ENCODE measurements around the gene CHMP5. TPM values are rescaled to one million over a fixed set of nuclear protein-coding genes. Genes with fewer than 3 reads are reported as not detected.

CHMP5 gene
- total and polyA plus RNA-seq, 10 of the 15 experiments (the other 5 are each of a cell fraction or from before 2014, with no cell fraction given): 40.3 to 179 (median 78.6) TPM

DNA sequence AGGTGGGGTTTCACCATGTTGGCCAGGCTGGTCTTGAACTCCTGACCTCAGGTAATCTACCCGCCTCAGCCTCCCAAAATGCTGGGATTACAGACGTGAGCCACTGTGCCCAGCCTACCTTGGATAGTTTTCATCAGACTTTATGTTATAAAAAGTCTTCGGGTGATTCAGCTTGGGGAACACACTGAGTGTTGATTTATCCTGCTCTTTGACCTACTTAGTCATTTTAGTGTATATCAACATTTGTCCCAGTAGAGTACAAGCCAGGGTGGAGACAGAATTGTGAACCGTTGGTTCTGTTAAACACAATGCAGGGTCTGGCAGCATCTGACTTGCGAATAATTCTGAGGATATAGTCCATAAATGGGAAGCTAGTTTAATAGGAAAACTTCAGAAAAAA, 65.1 kb downstream of the CHMP5 start (continued):
- TF ChIP-seq EP300 (IDR thresholded peaks at IDR 0.05; ENCODE audit: borderline replicate concordance in 1 of 2, control insufficient read depth in 1 of 2, low read depth in 2 of 2, low read length in 2 of 2) (no peak), TCF12 (IDR thresholded peaks at IDR 0.05; ENCODE audit: low read depth, low read length) (no peak), ZNF592 (IDR thresholded peaks at IDR 0.05) (no peak)

- Histone ChIP-seq H3K9ac (ENCODE audit: control insufficient read depth, insufficient read depth, low read length) (no peak overlapping the region), H3K4me3 (no peak overlapping the region), H3K79me2 (ENCODE audit: control insufficient read depth, insufficient read depth, low read length) (no peaks in the 10 kb centered on the region), H3K9me3 (replicated peaks; ENCODE audit: control insufficient read depth, insufficient read depth, low read length) (no peaks in the 10 kb centered on the region; the same call in 2 of the 3 replicates), H3K27me3 (replicated peaks in 1 of 2; ENCODE audit: control insufficient read depth in 2 of 2, insufficient read depth in 2 of 2, low read length in 1 of 2) (no peaks in the 10 kb centered on the region), H4K20me1 (ENCODE audit: control insufficient read depth, insufficient read depth) (no peaks in the 10 kb centered on the region), H2AFZ (ENCODE audit: control insufficient read depth, low read depth, low read length) (no peak overlapping the region), H3K36me3 (ENCODE audit: control insufficient read depth in 2 of 2, insufficient read depth in 2 of 2, low read length in 1 of 2) (peaks cover 3 to 22% of the 10 kb centered on the region in 2 experiments), H3K27ac (ENCODE audit: control insufficient read depth, insufficient read depth) (no peak overlapping the region), H3K4me2 (ENCODE audit: control insufficient read depth, insufficient read depth) (no peak overlapping the region), H3K4me1 (ENCODE audit: control insufficient read depth, insufficient read depth, low read length) (no peaks in the 10 kb centered on the region)
- no peak for DNase-seq (ENCODE audit: low read depth, low spot score)
- RAD21 ChIA-PET (ENCODE audit: unreplicated experiment): interaction anchor here (0.5 kb wide), 1 partner anchor 195 kb away, joined by 3 read pairs; no protein-coding TSS in a partner anchor
- POLR2A ChIA-PET: interaction anchor here (0.6 kb wide), 1 partner anchor 37 kb away, joined by 3 read pairs; no protein-coding TSS in a partner anchor
- in situ Hi-C loops (cut with MboI) (no loop called here), intact Hi-C loops (cut with micrococcal nuclease; ENCODE audit: unreplicated experiment) (no loop called here)
- WGBS (ENCODE audit: insufficient coverage, insufficient replicate concordance, low lambda C conversion rate, missing lambda C conversion rate): 94% methylated on average over 3 of the region's 3 CpGs
- CTCF ChIA-PET: interaction anchor here (0.6 to 1.1 kb wide), 2 partner anchors 44 to 135 kb away, joined by 3 to 5 read pairs; no protein-coding TSS in a partner anchor
- ATAC-seq: no peak
- FAIRE-seq: no peak
- SMC1A ChIA-PET (ENCODE audit: uncharacterized antibody, unreplicated experiment): interaction anchor here (0.7 kb wide), 1 partner anchor 49 kb away, joined by 3 read pairs; no protein-coding TSS in a partner anchor
- BruUV-seq (replicated peaks): no TSS peak
- TF ChIP-seq TCF7 (IDR thresholded peaks at IDR 0.05; ENCODE audit: borderline replicate concordance) (no peak), IKZF2 (IDR thresholded peaks at IDR 0.05) (no peak), RAD21 (IDR thresholded peaks at IDR 0.05; ENCODE audit: insufficient read depth, low read depth, low read length) (no peak), GATAD2B (conservative IDR thresholded peaks at IDR 0.05; ENCODE audit: low read depth) (no peak), RFX5 (IDR thresholded peaks at IDR 0.05; ENCODE audit: low read depth, low read length) (no peak), MTA3 (IDR thresholded peaks at IDR 0.05; ENCODE audit: borderline replicate concordance, low read length) (no peak), PAX8 (IDR thresholded peaks at IDR 0.05) (no peak), YY1 (IDR thresholded peaks at IDR 0.05; ENCODE audit: low read depth, low read length) (no peak), RB1 (IDR thresholded peaks at IDR 0.05; ENCODE audit: borderline replicate concordance) (no peak), CHD2 (IDR thresholded peaks at IDR 0.05; ENCODE audit: borderline replicate concordance, low read depth, low read length) (no peak)
- TF ChIP-seq, protein P1, sequence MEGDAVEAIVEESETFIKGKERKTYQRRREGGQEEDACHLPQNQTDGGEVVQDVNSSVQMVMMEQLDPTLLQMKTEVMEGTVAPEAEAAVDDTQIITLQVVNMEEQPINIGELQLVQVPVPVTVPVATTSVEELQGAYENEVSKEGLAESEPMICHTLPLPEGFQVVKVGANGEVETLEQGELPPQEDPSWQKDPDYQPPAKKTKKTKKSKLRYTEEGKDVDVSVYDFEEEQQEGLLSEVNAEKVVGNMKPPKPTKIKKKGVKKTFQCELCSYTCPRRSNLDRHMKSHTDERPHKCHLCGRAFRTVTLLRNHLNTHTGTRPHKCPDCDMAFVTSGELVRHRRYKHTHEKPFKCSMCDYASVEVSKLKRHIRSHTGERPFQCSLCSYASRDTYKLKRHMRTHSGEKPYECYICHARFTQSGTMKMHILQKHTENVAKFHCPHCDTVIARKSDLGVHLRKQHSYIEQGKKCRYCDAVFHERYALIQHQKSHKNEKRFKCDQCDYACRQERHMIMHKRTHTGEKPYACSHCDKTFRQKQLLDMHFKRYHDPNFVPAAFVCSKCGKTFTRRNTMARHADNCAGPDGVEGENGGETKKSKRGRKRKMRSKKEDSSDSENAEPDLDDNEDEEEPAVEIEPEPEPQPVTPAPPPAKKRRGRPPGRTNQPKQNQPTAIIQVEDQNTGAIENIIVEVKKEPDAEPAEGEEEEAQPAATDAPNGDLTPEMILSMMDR (IDR thresholded peaks at IDR 0.05 in 2 of 3, conservative IDR thresholded peaks at IDR 0.05 in 1 of 3; ENCODE audit: control insufficient read depth in 2 of 3, extremely low read depth in 1 of 3, insufficient read depth in 1 of 3, low read depth in 3 of 3, low read length in 3 of 3): no peak
Observed at GRCh38 chr9:33331377-33331891, 66.6 kb downstream of the CHMP5 start.
